ENCODE data around the gene VIT. TPM values are rescaled to one million over a fixed set of nuclear protein-coding genes. Genes with fewer than 3 reads are reported as not detected.

Gene VIT
- total RNA-seq, 1 donor from 2014 or later, result 0.32 TPM

DNA sequence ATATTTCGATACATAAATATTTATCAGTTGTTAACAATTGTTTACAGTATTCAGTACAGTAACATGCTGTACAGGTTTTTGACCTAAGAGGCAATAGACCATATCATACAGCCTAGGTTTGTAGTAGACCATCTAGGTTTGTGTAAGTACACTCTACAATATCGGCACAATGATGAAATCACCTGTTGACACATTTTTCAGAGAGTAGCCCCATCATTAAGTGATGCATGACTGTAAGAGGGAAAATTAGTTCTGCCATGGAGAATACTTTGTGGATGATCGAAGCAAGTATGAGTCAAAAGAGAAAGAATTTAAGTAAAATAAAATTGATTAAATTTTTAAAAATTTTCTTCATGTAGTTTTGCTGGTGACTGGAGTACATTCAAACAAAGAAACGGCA is 32.6 kb downstream of the VIT start:
- Histone ChIP-seq H3K36me3 (no peaks in the 10 kb centered on the region), H3K27ac (no peak overlapping the region), H3K27me3 (no peaks in the 10 kb centered on the region), H3K4me1 (no peaks in the 10 kb centered on the region), H3K4me3 (no peak overlapping the region), H3K9me3 (no peaks in the 10 kb centered on the region)
- ATAC-seq (no peak), DNase-seq (no peak)
- TF ChIP-seq, protein P1, sequence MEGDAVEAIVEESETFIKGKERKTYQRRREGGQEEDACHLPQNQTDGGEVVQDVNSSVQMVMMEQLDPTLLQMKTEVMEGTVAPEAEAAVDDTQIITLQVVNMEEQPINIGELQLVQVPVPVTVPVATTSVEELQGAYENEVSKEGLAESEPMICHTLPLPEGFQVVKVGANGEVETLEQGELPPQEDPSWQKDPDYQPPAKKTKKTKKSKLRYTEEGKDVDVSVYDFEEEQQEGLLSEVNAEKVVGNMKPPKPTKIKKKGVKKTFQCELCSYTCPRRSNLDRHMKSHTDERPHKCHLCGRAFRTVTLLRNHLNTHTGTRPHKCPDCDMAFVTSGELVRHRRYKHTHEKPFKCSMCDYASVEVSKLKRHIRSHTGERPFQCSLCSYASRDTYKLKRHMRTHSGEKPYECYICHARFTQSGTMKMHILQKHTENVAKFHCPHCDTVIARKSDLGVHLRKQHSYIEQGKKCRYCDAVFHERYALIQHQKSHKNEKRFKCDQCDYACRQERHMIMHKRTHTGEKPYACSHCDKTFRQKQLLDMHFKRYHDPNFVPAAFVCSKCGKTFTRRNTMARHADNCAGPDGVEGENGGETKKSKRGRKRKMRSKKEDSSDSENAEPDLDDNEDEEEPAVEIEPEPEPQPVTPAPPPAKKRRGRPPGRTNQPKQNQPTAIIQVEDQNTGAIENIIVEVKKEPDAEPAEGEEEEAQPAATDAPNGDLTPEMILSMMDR (IDR thresholded peaks at IDR 0.05), result no peak
- intact Hi-C loops (cut with DNase I), result no loop called here

- TF ChIP-seq, protein P1 (IDR thresholded peaks at IDR 0.05), result no peak
- no peak overlapping the region for H3K4me3 ChIP-seq
- no peak overlapping the region for H3K27ac ChIP-seq
- no peaks in the 10 kb centered on the region for H3K4me1 ChIP-seq
- ATAC-seq (no peak), DNase-seq (no peak)
- intact Hi-C loops (cut with DNase I), result no loop called here
- no peaks in the 10 kb centered on the region for H3K27me3 ChIP-seq
- H3K9me3 ChIP-seq, result no peaks in the 10 kb centered on the region
- H3K36me3 ChIP-seq, result no peaks in the 10 kb centered on the region
Observed at GRCh38 chr2:36731941-36732672, 35.6 kb downstream of the VIT start.

DNA sequence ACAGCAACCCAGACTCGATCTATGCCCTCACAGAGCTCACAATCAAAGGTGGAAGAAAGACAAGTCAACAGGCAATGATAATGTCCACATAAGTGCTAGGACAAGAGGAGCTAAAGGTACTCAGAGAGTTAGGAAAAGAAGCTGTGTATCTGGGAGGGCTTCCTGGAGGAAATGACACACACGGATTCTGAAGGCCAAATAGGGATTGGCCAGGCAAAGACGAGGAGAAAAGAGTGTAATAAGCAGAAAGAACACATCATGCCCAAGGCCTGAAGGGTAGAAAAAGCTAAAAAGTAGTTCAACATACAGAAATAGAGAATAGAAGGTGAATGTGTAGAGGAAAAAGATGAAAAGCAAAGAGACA is 36.1 kb downstream of the VIT start:
- intact Hi-C loops (cut with DNase I), result no loop called here
- TF ChIP-seq, protein P1 (IDR thresholded peaks at IDR 0.05), result no peak
- H3K4me1 ChIP-seq, result no peaks in the 10 kb centered on the region
- no peak overlapping the region for H3K4me3 ChIP-seq
- no peak overlapping the region for H3K27ac ChIP-seq
- no peaks in the 10 kb centered on the region for H3K9me3 ChIP-seq
- no peaks in the 10 kb centered on the region for H3K27me3 ChIP-seq
- DNase-seq (no peak), ATAC-seq (no peak)
- H3K36me3 ChIP-seq, result no peaks in the 10 kb centered on the region

- no peak overlapping the region for H3K27ac ChIP-seq
- no peaks in the 10 kb centered on the region for H3K4me1 ChIP-seq
- no peaks in the 10 kb centered on the region for H3K9me3 ChIP-seq
- no peaks in the 10 kb centered on the region for H3K36me3 ChIP-seq
- DNase-seq (no peak), ATAC-seq (no peak)
- no peak overlapping the region for H3K4me3 ChIP-seq
- intact Hi-C loops (cut with DNase I), result no loop called here
- TF ChIP-seq, protein P1 (IDR thresholded peaks at IDR 0.05), result no peak
- no peaks in the 10 kb centered on the region for H3K27me3 ChIP-seq
Observed at GRCh38 chr2:36733215-36733614, 36.7 kb downstream of the VIT start.

DNA sequence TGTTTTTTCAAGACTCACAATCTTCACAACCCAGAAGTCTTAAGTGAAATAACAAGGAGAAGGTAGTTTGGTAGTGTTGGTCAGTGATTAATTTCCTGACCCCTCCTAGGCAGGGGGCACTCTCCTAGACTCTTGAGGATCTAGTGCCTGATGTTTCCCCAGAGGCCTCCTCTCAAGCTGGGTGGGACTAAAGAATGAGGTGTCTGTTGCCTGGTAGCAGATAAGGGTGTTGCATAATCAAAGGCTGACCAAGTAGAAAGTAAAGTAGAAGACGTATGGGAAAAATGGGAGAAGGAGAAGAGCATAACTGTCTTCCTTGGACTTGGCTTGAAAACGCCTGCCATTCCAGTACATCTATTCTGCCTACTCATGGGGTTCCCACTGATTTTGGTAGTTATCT is 37.8 kb downstream of the VIT start:
- Histone ChIP-seq H3K27ac (no peak overlapping the region), H3K9me3 (no peaks in the 10 kb centered on the region), H3K4me3 (no peak overlapping the region), H3K27me3 (no peaks in the 10 kb centered on the region), H3K4me1 (no peaks in the 10 kb centered on the region), H3K36me3 (no peaks in the 10 kb centered on the region)
- DNase-seq, result no peak
- TF ChIP-seq, protein P1 (IDR thresholded peaks at IDR 0.05), result no peak
- intact Hi-C loops (cut with DNase I), result no loop called here
- no peak for ATAC-seq
